Measurements from ENCODE around the gene LDAH. TPM values are rescaled to one million over a fixed set of nuclear protein-coding genes. Genes with fewer than 3 reads are reported as not detected.

Gene LDAH
- total RNA-seq, 1 experiment from 2014 or later: 15.2 TPM

GRCh38 chr2:20803974-20804373 is 18.9 kb downstream of the LDAH start:
- Mint-ChIP-seq H3K4me3 (no peak overlapping the region), H3K27me3 (ENCODE audit: low read depth) (no peaks in the 10 kb centered on the region), H3K4me1 (no peaks in the 10 kb centered on the region), H3K27ac (no peak overlapping the region), H3K36me3 (ENCODE audit: insufficient read depth in 1 of 3, low read depth in 3 of 3) (no peaks in the 10 kb centered on the region), H3K9me3 (no peaks in the 10 kb centered on the region)
- Histone ChIP-seq H2BK20ac (ENCODE audit: low read depth, low read length, poor library complexity, severe bottlenecking) (no peak overlapping the region), H3K14ac (ENCODE audit: insufficient read depth, low read length) (no peak overlapping the region), H2BK12ac (ENCODE audit: insufficient read length, low read depth, low read length) (no peak overlapping the region), H3K23ac (ENCODE audit: insufficient read length, low read depth, low read length) (no peak overlapping the region), H2BK15ac (ENCODE audit: low read depth, low read length) (no peak overlapping the region), H3K18ac (ENCODE audit: insufficient read length, low read depth, low read length) (no peak overlapping the region), H3K56ac (ENCODE audit: insufficient read length, low read depth, low read length) (no peak overlapping the region), H3K4me2 (ENCODE audit: insufficient read depth, insufficient read length, low read length) (no peak overlapping the region), H3K4me1 (ENCODE audit: insufficient read depth, low read length) (no peaks in the 10 kb centered on the region), H3K4ac (ENCODE audit: low read depth, low read length) (no peak overlapping the region), H3K23me2 (ENCODE audit: insufficient read length, low read depth, low read length, poor library complexity, severe bottlenecking) (no peaks in the 10 kb centered on the region), H2AK5ac (ENCODE audit: insufficient read length, low read length) (no peak overlapping the region), H2AFZ (ENCODE audit: low read length) (no peak overlapping the region), H3K79me1 (ENCODE audit: insufficient read depth, low read depth, low read length, poor library complexity, severe bottlenecking) (no peaks in the 10 kb centered on the region), H3K27ac (ENCODE audit: insufficient read length, low read depth, low read length) (no peak overlapping the region), H4K91ac (ENCODE audit: insufficient read length, low read depth, low read length) (no peak overlapping the region), H4K20me1 (ENCODE audit: control insufficient read depth, insufficient read depth, insufficient read length) (no peaks in the 10 kb centered on the region), H2BK120ac (ENCODE audit: low read depth, low read length, poor library complexity, severe bottlenecking) (no peak overlapping the region), H3K79me2 (ENCODE audit: insufficient read depth, low read length) (no peaks in the 10 kb centered on the region), H3K27me3 (ENCODE audit: insufficient read depth, low read length) (no peaks in the 10 kb centered on the region), H3K9me3 (ENCODE audit: control insufficient read depth, low read depth, low read length) (no peaks in the 10 kb centered on the region), H3T11ph (ENCODE audit: low read length) (no peak overlapping the region), H2BK5ac (ENCODE audit: insufficient read length, low read length) (no peak overlapping the region), H4K8ac (replicated peaks; ENCODE audit: insufficient read length, low read depth, low read length) (no peak overlapping the region), H3K9ac (ENCODE audit: extremely low read depth, insufficient read length, low read length) (no peak overlapping the region), H4K5ac (ENCODE audit: insufficient read length, low read depth, low read length) (no peak overlapping the region)
- no peak for TF ChIP-seq CTCF (conservative IDR thresholded peaks at IDR 0.05)
- no peak for DNase-seq
